ENCODE data around the gene ELAVL1.

Gene ELAVL1

GRCh38 chr19:7914099-7914498 lies 91.3 kb downstream of the ELAVL1 start:
- no peak for TF ChIP-seq CTCF (IDR thresholded peaks at IDR 0.05)

GRCh38 chr19:7913652-7914051 lies 91.8 kb downstream of the ELAVL1 start:
- Histone ChIP-seq H3K36me3 (peaks cover 48% of the 10 kb centered on the region), H3K27me3 (peaks cover 50% of the 10 kb centered on the region)
- TF ChIP-seq CTCF (IDR thresholded peaks at IDR 0.05), result no peak

More at GRCh38 chr19:7914099-7914498, 91.3 kb downstream of the ELAVL1 start:
- Histone ChIP-seq H3K4me1 (ENCODE audit: control insufficient read depth in 1 of 2, insufficient read depth in 1 of 2, low read depth in 1 of 2, low read length in 1 of 2) (peaks cover 17 to 27% of the 10 kb centered on the region in 2 experiments), H3K27me3 (peaks cover 55% of the 10 kb centered on the region), H3K9me3 (no peaks in the 10 kb centered on the region), H3K36me3 (peaks cover 44% of the 10 kb centered on the region), H3K27ac (no peak overlapping the region), H3K4me3 (ENCODE audit: low read depth in 1 of 2, low read length in 1 of 2) (no peak overlapping the region)

GRCh38 chr19:7912697-7913564 lies 92.5 kb downstream of the ELAVL1 start:
- H3K36me3 ChIP-seq, result peaks cover 50% of the 10 kb centered on the region
- peaks cover 17 to 25% of the 10 kb centered on the region in 2 experiments for H3K4me1 ChIP-seq (ENCODE audit: control insufficient read depth in 1 of 2, insufficient read depth in 1 of 2, low read depth in 1 of 2, low read length in 1 of 2)
- no peak overlapping the region for H3K27ac ChIP-seq
- H3K4me3 ChIP-seq (ENCODE audit: low read depth in 1 of 2, low read length in 1 of 2), result no peak overlapping the region
- H3K9me3 ChIP-seq, result no peaks in the 10 kb centered on the region
- peaks cover 43% of the 10 kb centered on the region for H3K27me3 ChIP-seq
- TF ChIP-seq CTCF (IDR thresholded peaks at IDR 0.05), result no peak

More at GRCh38 chr19:7913652-7914051, 91.8 kb downstream of the ELAVL1 start:
- H3K4me3 ChIP-seq (ENCODE audit: low read depth in 1 of 2, low read length in 1 of 2), result no peak overlapping the region
- H3K27ac ChIP-seq, result no peak overlapping the region
- peaks cover 17 to 27% of the 10 kb centered on the region in 2 experiments for H3K4me1 ChIP-seq (ENCODE audit: control insufficient read depth in 1 of 2, insufficient read depth in 1 of 2, low read depth in 1 of 2, low read length in 1 of 2)
- H3K9me3 ChIP-seq, result no peaks in the 10 kb centered on the region

DNA sequence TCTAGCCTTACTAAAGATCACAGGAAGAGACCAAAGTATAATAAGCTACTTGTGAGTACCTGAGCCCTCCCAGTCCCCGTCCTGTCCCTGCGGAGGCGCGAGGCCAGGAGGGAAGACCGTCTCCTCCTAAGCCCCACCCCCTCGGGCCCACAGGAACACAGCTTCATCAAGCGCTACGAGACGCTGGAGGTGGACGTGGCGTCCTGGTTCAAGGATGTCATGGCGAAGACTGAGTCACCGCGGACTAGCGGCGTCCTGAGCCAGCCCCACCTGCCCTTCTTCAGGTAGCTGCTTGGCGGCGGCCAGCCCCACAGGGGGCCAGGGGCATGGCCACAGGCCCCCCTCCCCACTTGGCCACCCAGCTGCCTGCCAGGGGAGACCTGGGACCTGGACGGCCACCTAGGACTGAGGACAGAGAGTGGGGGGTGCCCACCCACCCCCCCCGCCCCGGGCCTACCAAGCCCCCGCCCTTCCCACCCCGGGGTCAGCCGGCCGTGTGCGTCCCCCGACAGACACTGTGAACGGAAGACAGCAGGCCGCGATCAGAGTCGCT lies 93.2 kb downstream of the ELAVL1 start:
- no peaks in the 10 kb centered on the region for H3K9me3 ChIP-seq
- H3K27ac ChIP-seq, result no peak overlapping the region
- H3K27me3 ChIP-seq, result peaks cover 36% of the 10 kb centered on the region
- no peak for TF ChIP-seq CTCF (IDR thresholded peaks at IDR 0.05)
- peaks cover 10 to 18% of the 10 kb centered on the region in 2 experiments for H3K4me1 ChIP-seq (ENCODE audit: control insufficient read depth in 1 of 2, insufficient read depth in 1 of 2, low read depth in 1 of 2, low read length in 1 of 2)
- H3K36me3 ChIP-seq, result peaks cover 50% of the 10 kb centered on the region
- H3K4me3 ChIP-seq (ENCODE audit: low read depth in 1 of 2, low read length in 1 of 2), result no peak overlapping the region

GRCh38 chr19:7911508-7912143 lies 93.8 kb downstream of the ELAVL1 start:
- Histone ChIP-seq H3K4me3 (ENCODE audit: low read depth in 1 of 2, low read length in 1 of 2) (no peak overlapping the region), H3K4me1 (ENCODE audit: control insufficient read depth in 1 of 2, insufficient read depth in 1 of 2, low read depth in 1 of 2, low read length in 1 of 2) (peaks cover 5 to 12% of the 10 kb centered on the region in 2 experiments), H3K36me3 (peaks cover 50% of the 10 kb centered on the region), H3K9me3 (no peaks in the 10 kb centered on the region), H3K27ac (no peak overlapping the region), H3K27me3 (peaks cover 30% of the 10 kb centered on the region)
- no peak for TF ChIP-seq CTCF (IDR thresholded peaks at IDR 0.05)

All from neutrophil (primary cell).